H9 (cell line): ENCODE data around the gene SEMA3D. TPM values are rescaled to one million over a fixed set of nuclear protein-coding genes. Genes with fewer than 3 reads are reported as not detected.

Source experiments
- DNase-seq: peaks from one replicate; pipeline ENCODE4 v3.0.0-alpha.2; 2017
- H2AFZ ChIP-seq: one replicate; pipeline ENCODE4 v1.6.1; 2013; ENCODE audit warnings: mild to moderate bottlenecking, low read length, control low read depth, moderate library complexity
- H2AK5ac ChIP-seq: 2 replicates; pipeline ENCODE4 v1.6.1; 2013; ENCODE audit warnings: low read length, control low read depth, mixed read lengths; ENCODE audit not compliant: insufficient read length
- H2BK120ac ChIP-seq: one replicate; pipeline ENCODE4 v1.6.1; 2013; ENCODE audit warnings: low read depth, mild to moderate bottlenecking, low read length, control low read depth, inconsistent platforms; ENCODE audit not compliant: poor library complexity, severe bottlenecking
- H2BK12ac ChIP-seq: 2 replicates; pipeline ENCODE4 v1.6.1; 2013; ENCODE audit warnings: low read length, control low read depth, mixed read lengths, low read depth; ENCODE audit not compliant: insufficient read length
- H2BK15ac ChIP-seq: 2 replicates; pipeline ENCODE4 v1.6.1; 2013; ENCODE audit warnings: low read depth, low read length, control low read depth
- H2BK20ac ChIP-seq: one replicate; pipeline ENCODE4 v1.6.1; 2013; ENCODE audit warnings: low read depth, mild to moderate bottlenecking, low read length, control low read depth, inconsistent platforms; ENCODE audit not compliant: poor library complexity, severe bottlenecking
- H2BK5ac ChIP-seq: 2 replicates; pipeline ENCODE4 v1.6.1; 2013; ENCODE audit warnings: low read length, control low read depth, mixed read lengths; ENCODE audit not compliant: insufficient read length
- H3K14ac ChIP-seq: 2 replicates; pipeline ENCODE4 v1.6.1; 2013; ENCODE audit warnings: low read length, control low read depth; ENCODE audit not compliant: insufficient read depth
- H3K18ac ChIP-seq: 2 replicates; pipeline ENCODE4 v1.6.1; 2013; ENCODE audit warnings: low read depth, mild to moderate bottlenecking, mixed read lengths, low read length, control low read depth; ENCODE audit not compliant: insufficient read length
- H3K23ac ChIP-seq: 2 replicates; pipeline ENCODE4 v1.6.1; 2013; ENCODE audit warnings: low read length, control low read depth, mixed read lengths, low read depth; ENCODE audit not compliant: insufficient read length
- H3K23me2 ChIP-seq: 2 replicates; pipeline ENCODE4 v1.6.1; 2013; ENCODE audit warnings: low read depth, mild to moderate bottlenecking, mixed read lengths, low read length, control low read depth; ENCODE audit not compliant: insufficient read length, poor library complexity, severe bottlenecking
- H3K27ac ChIP-seq: 2 replicates; pipeline ENCODE4 v1.5.1; 2013; ENCODE audit warnings: low read length, control low read depth, mixed read lengths, low read depth; ENCODE audit not compliant: insufficient read length
- H3K27me3 ChIP-seq: 2 replicates; pipeline ENCODE4 v1.6.1; 2013; ENCODE audit warnings: low read length, control low read depth, inconsistent platforms; ENCODE audit not compliant: insufficient read depth
- H3K4ac ChIP-seq: 2 replicates; pipeline ENCODE4 v1.6.1; 2013; ENCODE audit warnings: low read depth, mild to moderate bottlenecking, control low read depth, inconsistent platforms, low read length, moderate library complexity
- H3K4me1 ChIP-seq: 2 replicates; pipeline ENCODE4 v1.6.1; 2013; ENCODE audit warnings: low read length, control low read depth, inconsistent platforms; ENCODE audit not compliant: insufficient read depth
- H3K4me2 ChIP-seq: 2 replicates; pipeline ENCODE4 v1.6.1; 2013; ENCODE audit warnings: low read length, control low read depth, mixed read lengths; ENCODE audit not compliant: insufficient read length, insufficient read depth
- H3K56ac ChIP-seq: 2 replicates; pipeline ENCODE4 v1.6.1; 2013; ENCODE audit warnings: low read depth, mild to moderate bottlenecking, mixed read lengths, low read length, control low read depth; ENCODE audit not compliant: insufficient read length
- H3K79me1 ChIP-seq: 2 replicates; pipeline ENCODE4 v1.6.1; 2013; ENCODE audit warnings: low read depth, mild to moderate bottlenecking, moderate library complexity, low read length, control low read depth, inconsistent platforms; ENCODE audit not compliant: insufficient read depth, poor library complexity, severe bottlenecking
- H3K79me2 ChIP-seq: 2 replicates; pipeline ENCODE4 v1.6.1; 2013; ENCODE audit warnings: low read length, control low read depth, inconsistent platforms; ENCODE audit not compliant: insufficient read depth
- H3K9ac ChIP-seq: 2 replicates; pipeline ENCODE4 v1.6.1; 2013; ENCODE audit warnings: low read length, control low read depth, mixed read lengths; ENCODE audit not compliant: insufficient read length; ENCODE audit errors: extremely low read depth
- H3K9me3 ChIP-seq: one replicate; pipeline ENCODE4 v1.6.1; 2013; ENCODE audit warnings: low read depth, low read length, inconsistent platforms; ENCODE audit not compliant: control insufficient read depth
- H3T11ph ChIP-seq: one replicate; pipeline ENCODE4 v1.6.1; 2013; ENCODE audit warnings: mild to moderate bottlenecking, low read length, control low read depth, inconsistent platforms
- H4K20me1 ChIP-seq: one replicate; pipeline ENCODE4 v1.6.1; 2013; ENCODE audit not compliant: control insufficient read depth, insufficient read length, insufficient read depth
- H4K5ac ChIP-seq: 2 replicates; pipeline ENCODE4 v1.6.1; 2013; ENCODE audit warnings: low read depth, mild to moderate bottlenecking, mixed read lengths, low read length, control low read depth; ENCODE audit not compliant: insufficient read length
- H4K8ac ChIP-seq: replicated peaks from 2 replicates; pipeline ENCODE4 v1.6.1; 2013; ENCODE audit warnings: low read length, control low read depth, mixed read lengths, low read depth; ENCODE audit not compliant: insufficient read length
- H4K91ac ChIP-seq: 2 replicates; pipeline ENCODE4 v1.6.1; 2013; ENCODE audit warnings: low read depth, mild to moderate bottlenecking, moderate library complexity, mixed read lengths, low read length, control low read depth; ENCODE audit not compliant: insufficient read length
- H3K27ac Mint-ChIP-seq, 3 experiments: 2 replicates in 2 of 3; 3 replicates in 1 of 3; pipeline ENCODE4 v1.8.0; 2020 to 2021; ENCODE audit warnings: mixed read lengths in 3 of 3, mild to moderate bottlenecking in 1 of 3, moderate library complexity in 1 of 3
- H3K27me3 Mint-ChIP-seq: 2 replicates; pipeline ENCODE4 v1.8.0; 2021; ENCODE audit warnings: low read depth, mild to moderate bottlenecking, moderate library complexity, mixed read lengths
- H3K36me3 Mint-ChIP-seq, 3 experiments: 2 replicates in 2 of 3; 3 replicates in 1 of 3; pipeline ENCODE4 v1.8.0; 2020 to 2021; ENCODE audit warnings: low read depth in 3 of 3, mixed read lengths in 3 of 3; ENCODE audit not compliant: insufficient read depth in 1 of 3
- H3K4me1 Mint-ChIP-seq, 2 experiments: 2 replicates each; pipeline ENCODE4 v1.8.0; 2020; ENCODE audit warnings: mixed read lengths in 2 of 2
- H3K4me3 Mint-ChIP-seq, 2 experiments: 2 replicates in 1 of 2; 3 replicates in 1 of 2; pipeline ENCODE4 v1.8.0; 2020 to 2021; ENCODE audit warnings: mild to moderate bottlenecking in 2 of 2, mixed read lengths in 2 of 2, moderate library complexity in 1 of 2
- H3K9me3 Mint-ChIP-seq, 2 experiments: 2 replicates in 1 of 2; 3 replicates in 1 of 2; pipeline ENCODE4 v1.8.0; 2020; ENCODE audit warnings: mild to moderate bottlenecking in 2 of 2, mixed read lengths in 2 of 2, moderate library complexity in 1 of 2
- WGBS: extraction: QIAGEN DNeasy Blood & Tissue Kit; methylation state at CpG from one replicate; pipeline ENCODE4 v1.1.7; 2013; ENCODE audit warnings: missing lambda C conversion rate, low lambda C conversion rate, mixed read lengths; ENCODE audit not compliant: insufficient read length; ENCODE audit errors: extremely low coverage; 5-methylcytosine and 5-hydroxymethylcytosine counted together
- total RNA-seq: library from RNA; stranded (reverse); gene quantifications from 2 replicates; pipeline ENCODE4 v1.2.1, GENCODE V29; 2021
- TF ChIP-seq, protein P1 (sequence below): fragments of 200-600 bp; sonication (generic); conservative IDR thresholded peaks from 3 replicates; pipeline ENCODE4 v1.8.0; 2021; ENCODE audit warnings: antibody characterized with exemption, mild to moderate bottlenecking

Gene SEMA3D
- total RNA-seq, 1 experiment from 2014 or later = 5.4 TPM

DNA sequence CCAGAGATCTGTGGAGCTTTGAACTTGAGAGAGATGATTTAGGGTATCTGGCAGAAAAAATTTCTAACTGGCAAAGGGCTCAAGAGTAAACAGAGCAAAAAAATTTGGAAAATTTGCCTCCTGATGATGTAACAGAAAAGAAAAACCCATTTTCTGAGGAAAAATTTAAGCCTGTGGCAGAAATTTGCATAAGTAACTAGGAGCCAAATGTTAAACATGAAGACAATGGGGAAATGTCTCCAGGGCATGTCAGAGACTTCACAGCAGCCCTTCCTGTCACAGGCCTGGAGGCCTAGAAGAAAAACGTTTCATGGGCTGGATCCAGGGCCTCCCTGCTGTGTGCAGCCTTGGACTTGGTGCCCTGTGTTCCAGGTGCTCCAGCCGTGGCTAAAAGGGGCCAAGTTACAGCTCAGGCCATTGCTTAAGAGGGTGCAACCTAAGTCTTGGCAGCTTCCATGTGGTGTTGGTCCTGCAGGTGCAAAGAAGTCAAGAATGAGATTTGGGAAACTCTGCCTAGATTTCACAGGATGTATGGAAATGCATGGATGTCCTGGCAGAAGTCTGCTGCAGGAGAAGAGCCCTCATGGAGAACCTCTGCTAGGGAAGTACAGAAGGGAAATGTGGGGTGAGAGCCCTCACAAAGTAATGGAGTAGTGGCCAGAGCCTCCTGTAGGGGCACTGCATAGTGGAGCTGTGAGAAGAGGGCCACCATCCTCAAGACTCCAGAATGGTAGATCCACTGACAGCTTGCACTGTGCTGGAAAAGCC, 8.1 kb downstream of the SEMA3D start:
- Mint-ChIP-seq H3K36me3 (peaks cover 15 to 24% (median 19%) of the 10 kb centered on the region in 3 experiments), H3K27ac (no peak overlapping the region), H3K27me3 (peaks cover 7% of the 10 kb centered on the region), H3K4me1 (no peaks in the 10 kb centered on the region), H3K4me3 (no peak overlapping the region), H3K9me3 (peaks cover 23 to 26% of the 10 kb centered on the region in 2 experiments)
- Histone ChIP-seq H2AFZ (no peak overlapping the region), H3K4ac (no peak overlapping the region), H3K56ac (no peak overlapping the region), H3K9me3 (peaks cover 4% of the 10 kb centered on the region), H3K23me2 (no peaks in the 10 kb centered on the region), H3K27ac (no peak overlapping the region), H2BK120ac (no peak overlapping the region), H3T11ph (no peak overlapping the region), H3K14ac (no peak overlapping the region), H2BK5ac (no peak overlapping the region), H3K9ac (no peak overlapping the region), H3K23ac (no peak overlapping the region), H3K4me1 (no peaks in the 10 kb centered on the region), H3K79me2 (no peaks in the 10 kb centered on the region), H2BK12ac (no peak overlapping the region), H4K20me1 (no peaks in the 10 kb centered on the region), H4K8ac (no peak overlapping the region), H2AK5ac (no peak overlapping the region), H3K79me1 (no peaks in the 10 kb centered on the region), H3K27me3 (no peaks in the 10 kb centered on the region), H3K4me2 (no peak overlapping the region), H2BK20ac (no peak overlapping the region), H3K18ac (no peak overlapping the region), H2BK15ac (no peak overlapping the region), H4K5ac (no peak overlapping the region), H4K91ac (no peak overlapping the region)
- WGBS = no CpG with 5 or more reads among the region's 2 CpGs
- DNase-seq = no peak
- TF ChIP-seq, protein P1, sequence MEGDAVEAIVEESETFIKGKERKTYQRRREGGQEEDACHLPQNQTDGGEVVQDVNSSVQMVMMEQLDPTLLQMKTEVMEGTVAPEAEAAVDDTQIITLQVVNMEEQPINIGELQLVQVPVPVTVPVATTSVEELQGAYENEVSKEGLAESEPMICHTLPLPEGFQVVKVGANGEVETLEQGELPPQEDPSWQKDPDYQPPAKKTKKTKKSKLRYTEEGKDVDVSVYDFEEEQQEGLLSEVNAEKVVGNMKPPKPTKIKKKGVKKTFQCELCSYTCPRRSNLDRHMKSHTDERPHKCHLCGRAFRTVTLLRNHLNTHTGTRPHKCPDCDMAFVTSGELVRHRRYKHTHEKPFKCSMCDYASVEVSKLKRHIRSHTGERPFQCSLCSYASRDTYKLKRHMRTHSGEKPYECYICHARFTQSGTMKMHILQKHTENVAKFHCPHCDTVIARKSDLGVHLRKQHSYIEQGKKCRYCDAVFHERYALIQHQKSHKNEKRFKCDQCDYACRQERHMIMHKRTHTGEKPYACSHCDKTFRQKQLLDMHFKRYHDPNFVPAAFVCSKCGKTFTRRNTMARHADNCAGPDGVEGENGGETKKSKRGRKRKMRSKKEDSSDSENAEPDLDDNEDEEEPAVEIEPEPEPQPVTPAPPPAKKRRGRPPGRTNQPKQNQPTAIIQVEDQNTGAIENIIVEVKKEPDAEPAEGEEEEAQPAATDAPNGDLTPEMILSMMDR = no peak
